DMS79 (cell line): Measurements from ENCODE around the gene UBXN1.
"Not testable (repeated sequence)": the region's sequence is repeated elsewhere in the genome, so short reads cannot be mapped to it uniquely, and the experiment has no call there.

ENCODE experiments used
- DNase-seq: peaks from one replicate; lab custom pipeline; 2025; lab: John Stamatoyannopoulos, UW

Gene UBXN1

GRCh38 chr11:62671608-62672389, 7.1 kb downstream of the UBXN1 start, which contains the start of the genes LBHD1 and UQCC3:
Gene LBHD1, minus strand, starts transcription at chr11:62672267. Its CDS starts 2,236 bp downstream, at chr11:62670031.
Gene UQCC3, plus strand, starts transcription at chr11:62671673. Its CDS starts 73 bp downstream, at chr11:62671746.
- DNase-seq = peak; percentile 68

GRCh38 chr11:62671236-62671607, 7.7 kb downstream of the UBXN1 start:
- DNase-seq = no peak

- DNase-seq = no peak
Observed at GRCh38 chr11:62669420-62670161, 9.3 kb downstream of the UBXN1 start.

- DNase-seq = no peak
Observed at GRCh38 chr11:62667460-62667859, 11.4 kb downstream of the UBXN1 start.

- no peak for DNase-seq
Observed at GRCh38 chr11:62666259-62666926, 12.5 kb downstream of the UBXN1 start.

- peak; percentile 19 for DNase-seq
Observed at GRCh38 chr11:62665599-62666258, 13.1 kb downstream of the UBXN1 start.

GRCh38 chr11:62665075-62665598, 13.7 kb downstream of the UBXN1 start, which contains the start of the genes C11orf98 and CSKMT:
Gene C11orf98, minus strand, starts transcription at chr11:62665210. Its CDS starts 41 bp downstream, at chr11:62665169.
Gene CSKMT, plus strand, starts transcription at chr11:62665312. Its CDS starts 568 bp downstream, at chr11:62665880.
- DNase-seq = peak; percentile 86

- peak; percentile 70 for DNase-seq
Observed at GRCh38 chr11:62664405-62665074, 14.3 kb downstream of the UBXN1 start.

GRCh38 chr11:62656796-62657429, 22.0 kb downstream of the UBXN1 start:
- no peak for DNase-seq

- DNase-seq = no peak
Observed at GRCh38 chr11:62654297-62654696, 24.6 kb downstream of the UBXN1 start.

GRCh38 chr11:62652161-62653006, 26.5 kb downstream of the UBXN1 start:
- DNase-seq = no peak

GRCh38 chr11:62650283-62650682, 28.6 kb downstream of the UBXN1 start:
- not testable (repeated sequence) for DNase-seq

- no peak for DNase-seq
Observed at GRCh38 chr11:62649486-62649885, 29.4 kb downstream of the UBXN1 start.

GRCh38 chr11:62648967-62649364, 29.9 kb downstream of the UBXN1 start:
- no peak for DNase-seq

GRCh38 chr11:62648185-62648966, 30.5 kb downstream of the UBXN1 start:
- DNase-seq = no peak

- no peak for DNase-seq
Observed at GRCh38 chr11:62647609-62648005, 31.3 kb downstream of the UBXN1 start.

GRCh38 chr11:62646825-62647608, 31.9 kb downstream of the UBXN1 start:
- no peak for DNase-seq
